SK-N-SH treated with all-trans-retinoic acid at 6 μM for 48 hours (cell line): ENCODE measurements around the gene MTUS2.

Experiments used
- ARNTL ChIP-seq: fragments of 450-650 bp; formaldehyde crosslinking; IDR thresholded peaks from 2 replicates; pipeline ENCODE4 v1.5.0; 2020; ENCODE audit warnings: low read depth, mild to moderate bottlenecking, moderate library complexity, borderline replicate concordance
- CSDC2 ChIP-seq: fragments of 250-450 bp; sonication (Bioruptor Pico); IDR thresholded peaks from 2 replicates; pipeline ENCODE4 v1.5.0; 2020; ENCODE audit warnings: mild to moderate bottlenecking, moderate library complexity
- ESRRG ChIP-seq: fragments of 250-450 bp; sonication (Bioruptor Pico); IDR thresholded peaks from 2 replicates; pipeline ENCODE4 v1.6.1; 2021; ENCODE audit warnings: mild to moderate bottlenecking
- GLIS3 ChIP-seq: fragments of 250-450 bp; sonication (Bioruptor Pico); IDR thresholded peaks from 2 replicates; pipeline ENCODE4 v1.5.0; 2020; ENCODE audit warnings: mild to moderate bottlenecking, moderate library complexity
- ISL1 ChIP-seq: fragments of 250-450 bp; sonication (Bioruptor Pico); IDR thresholded peaks from 2 replicates; pipeline ENCODE4 v2.1.2; 2022; ENCODE audit warnings: mild to moderate bottlenecking, moderate library complexity
- PPARA ChIP-seq: fragments of 250-450 bp; sonication (Bioruptor Pico); IDR thresholded peaks from 2 replicates; pipeline ENCODE4 v1.5.0; 2020; ENCODE audit warnings: mild to moderate bottlenecking, borderline replicate concordance
- SNAI2 ChIP-seq: fragments of 250-450 bp; sonication (Bioruptor Pico); IDR thresholded peaks from 2 replicates; pipeline ENCODE4 v1.5.0; 2020; ENCODE audit warnings: mild to moderate bottlenecking, moderate library complexity
- ZC3H10 ChIP-seq: fragments of 250-450 bp; sonication (Bioruptor Pico); IDR thresholded peaks from 2 replicates; pipeline ENCODE4 v1.5.1; 2021; ENCODE audit warnings: mild to moderate bottlenecking, moderate library complexity
- ZFP30 ChIP-seq: fragments of 450-650 bp; formaldehyde crosslinking; IDR thresholded peaks from 2 replicates; pipeline ENCODE4 v1.5.0; 2022; ENCODE audit warnings: mild to moderate bottlenecking, moderate library complexity
- ZNF565 ChIP-seq: fragments of 450-650 bp; formaldehyde crosslinking; conservative IDR thresholded peaks from 2 replicates; pipeline ENCODE4 v1.5.0; 2020; ENCODE audit warnings: low read depth, mild to moderate bottlenecking, moderate library complexity
- TF ChIP-seq, protein P1 (sequence below): fragments of 250-450 bp; sonication (Bioruptor Pico); IDR thresholded peaks from 2 replicates; pipeline ENCODE4 v1.5.1; 2021; ENCODE audit warnings: mild to moderate bottlenecking, moderate library complexity
- TF ChIP-seq, protein P2 (sequence below): fragments of 250-450 bp; sonication (Bioruptor Pico); IDR thresholded peaks from 2 replicates; pipeline ENCODE4 v1.8.0; 2020; ENCODE audit warnings: mild to moderate bottlenecking, moderate library complexity, borderline replicate concordance
- TF ChIP-seq, protein P3 (sequence below): fragments of 250-450 bp; sonication (Bioruptor Pico); IDR thresholded peaks from 2 replicates; pipeline ENCODE4 v1.5.1; 2020; ENCODE audit warnings: low read depth, mild to moderate bottlenecking, moderate library complexity

DNA sequence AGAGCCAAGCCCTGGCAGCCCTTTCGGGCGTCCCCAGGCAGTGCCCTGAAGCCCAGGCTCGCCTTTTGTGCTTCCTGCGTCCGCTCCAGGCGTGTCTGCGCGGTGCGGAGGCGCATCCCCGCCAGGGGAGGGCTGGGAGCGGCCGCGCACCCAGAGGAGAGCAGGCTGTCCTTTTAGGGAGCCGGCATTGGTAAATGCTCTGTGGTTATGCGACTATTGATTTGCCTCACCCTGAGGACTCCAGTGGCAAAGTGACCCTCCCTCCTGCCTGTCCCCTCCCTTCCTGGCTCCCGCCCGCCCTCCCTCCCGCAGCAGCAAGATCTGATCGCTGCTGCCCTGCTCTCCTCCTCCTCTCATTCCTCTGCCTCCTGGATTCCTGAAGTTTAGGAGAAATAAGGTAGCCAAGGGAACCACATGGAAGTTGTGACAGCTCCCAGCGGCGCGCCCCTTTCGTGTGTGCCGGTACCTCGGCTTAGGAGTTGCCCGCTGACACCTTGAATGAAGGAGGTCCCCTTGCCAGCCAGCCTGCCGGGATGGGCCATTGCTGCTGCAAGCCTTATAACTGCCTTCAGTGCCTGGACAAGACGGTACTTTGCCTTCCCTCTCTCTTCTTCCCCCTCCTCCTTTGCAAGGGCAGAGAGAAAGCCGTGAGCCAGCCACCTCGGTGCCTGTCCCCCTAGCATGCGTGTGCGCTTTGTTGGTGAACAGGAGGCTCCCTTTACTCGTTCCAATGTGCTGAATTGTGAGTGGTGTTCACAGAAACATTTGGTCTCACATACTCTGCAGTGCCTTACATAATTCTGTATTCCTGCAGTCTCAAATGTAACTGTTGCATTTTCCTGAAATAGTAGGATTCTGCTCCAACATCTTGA lies 608.4 kb downstream of the MTUS2 start:
- TF ChIP-seq SNAI2 (CRISPR knock-in tag) (no peak), CSDC2 (no peak), ZFP30 (CRISPR knock-in tag) (no peak), ARNTL (CRISPR knock-in tag) (no peak), PPARA (CRISPR knock-in tag) (no peak), GLIS3 (CRISPR knock-in tag) (no peak), ZC3H10 (CRISPR knock-in tag) (no peak), ISL1 (no peak), ESRRG (CRISPR knock-in tag) (no peak), ZNF565 (CRISPR knock-in tag) (no peak)
- TF ChIP-seq, protein P1, sequence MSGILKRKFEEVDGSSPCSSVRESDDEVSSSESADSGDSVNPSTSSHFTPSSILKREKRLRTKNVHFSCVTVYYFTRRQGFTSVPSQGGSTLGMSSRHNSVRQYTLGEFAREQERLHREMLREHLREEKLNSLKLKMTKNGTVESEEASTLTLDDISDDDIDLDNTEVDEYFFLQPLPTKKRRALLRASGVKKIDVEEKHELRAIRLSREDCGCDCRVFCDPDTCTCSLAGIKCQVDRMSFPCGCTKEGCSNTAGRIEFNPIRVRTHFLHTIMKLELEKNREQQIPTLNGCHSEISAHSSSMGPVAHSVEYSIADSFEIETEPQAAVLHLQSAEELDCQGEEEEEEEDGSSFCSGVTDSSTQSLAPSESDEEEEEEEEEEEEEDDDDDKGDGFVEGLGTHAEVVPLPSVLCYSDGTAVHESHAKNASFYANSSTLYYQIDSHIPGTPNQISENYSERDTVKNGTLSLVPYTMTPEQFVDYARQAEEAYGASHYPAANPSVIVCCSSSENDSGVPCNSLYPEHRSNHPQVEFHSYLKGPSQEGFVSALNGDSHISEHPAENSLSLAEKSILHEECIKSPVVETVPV (CRISPR knock-in tag), result no peak
- TF ChIP-seq, protein P2, sequence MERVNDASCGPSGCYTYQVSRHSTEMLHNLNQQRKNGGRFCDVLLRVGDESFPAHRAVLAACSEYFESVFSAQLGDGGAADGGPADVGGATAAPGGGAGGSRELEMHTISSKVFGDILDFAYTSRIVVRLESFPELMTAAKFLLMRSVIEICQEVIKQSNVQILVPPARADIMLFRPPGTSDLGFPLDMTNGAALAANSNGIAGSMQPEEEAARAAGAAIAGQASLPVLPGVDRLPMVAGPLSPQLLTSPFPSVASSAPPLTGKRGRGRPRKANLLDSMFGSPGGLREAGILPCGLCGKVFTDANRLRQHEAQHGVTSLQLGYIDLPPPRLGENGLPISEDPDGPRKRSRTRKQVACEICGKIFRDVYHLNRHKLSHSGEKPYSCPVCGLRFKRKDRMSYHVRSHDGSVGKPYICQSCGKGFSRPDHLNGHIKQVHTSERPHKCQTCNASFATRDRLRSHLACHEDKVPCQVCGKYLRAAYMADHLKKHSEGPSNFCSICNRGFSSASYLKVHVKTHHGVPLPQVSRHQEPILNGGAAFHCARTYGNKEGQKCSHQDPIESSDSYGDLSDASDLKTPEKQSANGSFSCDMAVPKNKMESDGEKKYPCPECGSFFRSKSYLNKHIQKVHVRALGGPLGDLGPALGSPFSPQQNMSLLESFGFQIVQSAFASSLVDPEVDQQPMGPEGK (CRISPR knock-in tag), result no peak
- TF ChIP-seq, protein P3, sequence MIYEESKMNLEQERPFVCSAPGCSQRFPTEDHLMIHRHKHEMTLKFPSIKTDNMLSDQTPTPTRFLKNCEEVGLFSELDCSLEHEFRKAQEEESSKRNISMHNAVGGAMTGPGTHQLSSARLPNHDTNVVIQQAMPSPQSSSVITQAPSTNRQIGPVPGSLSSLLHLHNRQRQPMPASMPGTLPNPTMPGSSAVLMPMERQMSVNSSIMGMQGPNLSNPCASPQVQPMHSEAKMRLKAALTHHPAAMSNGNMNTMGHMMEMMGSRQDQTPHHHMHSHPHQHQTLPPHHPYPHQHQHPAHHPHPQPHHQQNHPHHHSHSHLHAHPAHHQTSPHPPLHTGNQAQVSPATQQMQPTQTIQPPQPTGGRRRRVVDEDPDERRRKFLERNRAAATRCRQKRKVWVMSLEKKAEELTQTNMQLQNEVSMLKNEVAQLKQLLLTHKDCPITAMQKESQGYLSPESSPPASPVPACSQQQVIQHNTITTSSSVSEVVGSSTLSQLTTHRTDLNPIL, result no peak
